ENCODE data around the gene TMEFF2.

TMEFF2 gene

GRCh38 chr2:192004188-192004963 lies 190.4 kb downstream of the TMEFF2 start:
- DNase-seq = no peak

GRCh38 chr2:192002418-192002817 lies 192.3 kb downstream of the TMEFF2 start:
- no peak for DNase-seq

- no peak for DNase-seq
Measured at GRCh38 chr2:192000196-192000980, 194.3 kb downstream of the TMEFF2 start.

- no peak for DNase-seq
Measured at GRCh38 chr2:191999101-191999841, 195.5 kb downstream of the TMEFF2 start.

GRCh38 chr2:191995285-191995684 lies 199.4 kb downstream of the TMEFF2 start:
- DNase-seq = no peak

GRCh38 chr2:191994749-191995148 lies 200.0 kb downstream of the TMEFF2 start:
- no peak for DNase-seq

GRCh38 chr2:191991442-191991841 lies 203.3 kb downstream of the TMEFF2 start:
- DNase-seq = no peak

- no peak for DNase-seq
Measured at GRCh38 chr2:191985740-191986139, 209.0 kb downstream of the TMEFF2 start.

GRCh38 chr2:191983591-191983990 lies 211.1 kb downstream of the TMEFF2 start:
- no peak for DNase-seq

GRCh38 chr2:191983186-191983585 lies 211.5 kb downstream of the TMEFF2 start:
- DNase-seq = no peak

GRCh38 chr2:191981706-191982105 lies 213.0 kb downstream of the TMEFF2 start:
- no peak for DNase-seq

- DNase-seq = no peak
Measured at GRCh38 chr2:191980483-191980882, 214.2 kb downstream of the TMEFF2 start.

- no peak for DNase-seq
Measured at GRCh38 chr2:191979221-191979730, 215.5 kb downstream of the TMEFF2 start.

- no peak for DNase-seq
Measured at GRCh38 chr2:191977754-191978153, 217.0 kb downstream of the TMEFF2 start.

GRCh38 chr2:191976436-191976835 lies 218.3 kb downstream of the TMEFF2 start:
- DNase-seq = no peak

GRCh38 chr2:191974676-191975075 lies 220.1 kb downstream of the TMEFF2 start:
- no peak for DNase-seq

- no peak for DNase-seq
Measured at GRCh38 chr2:191970867-191971266, 223.9 kb downstream of the TMEFF2 start.

GRCh38 chr2:191968120-191968519 lies 226.6 kb downstream of the TMEFF2 start:
- DNase-seq = no peak

- no peak for DNase-seq
Measured at GRCh38 chr2:191965733-191966132, 229.0 kb downstream of the TMEFF2 start.

- DNase-seq = no peak
Measured at GRCh38 chr2:191961556-191961955, 233.2 kb downstream of the TMEFF2 start.

- peak; percentile 70 for DNase-seq
Measured at GRCh38 chr2:191959209-191959608, 235.5 kb downstream of the TMEFF2 start.

GRCh38 chr2:191957996-191958860 lies 236.5 kb downstream of the TMEFF2 start:
- DNase-seq = no peak
